ENCODE measurements around the gene PSRC1.

PSRC1 gene

DNA sequence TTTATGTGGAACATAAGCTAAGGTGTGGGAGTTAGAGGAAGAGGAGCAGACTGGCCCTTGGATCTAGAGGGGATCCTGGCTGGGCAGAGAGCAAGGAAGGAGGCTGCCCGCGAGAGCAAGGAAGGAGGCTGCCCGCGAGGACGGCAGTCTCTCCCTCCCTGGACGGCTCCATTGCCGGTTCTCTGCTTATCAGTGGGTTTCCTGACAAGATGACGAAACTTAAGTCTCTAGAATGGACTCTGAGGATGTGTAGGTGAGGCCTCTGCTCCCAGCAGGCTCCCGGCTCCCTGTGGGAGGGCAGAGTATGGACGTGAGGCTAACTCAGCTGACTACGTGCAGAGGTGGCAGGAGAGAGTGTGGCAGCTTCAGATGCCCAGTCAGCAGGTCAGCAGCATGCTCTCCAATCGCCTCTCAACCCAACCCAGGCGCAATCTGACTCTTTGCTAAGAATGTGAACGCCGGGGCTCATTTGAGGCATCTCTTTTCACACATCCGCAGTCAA, 17.8 kb upstream of the PSRC1 start:
- H3K4me3 ChIP-seq (ENCODE audit: insufficient read depth, low read length, poor library complexity, severe bottlenecking) = no peak overlapping the region
- H3K36me3 ChIP-seq (ENCODE audit: low read length) = no peaks in the 10 kb centered on the region
- H3K9me3 ChIP-seq (ENCODE audit: insufficient read depth, low read length) = no peaks in the 10 kb centered on the region
- no peak overlapping the region for H3K27ac ChIP-seq (ENCODE audit: low read depth, low read length)
- no peaks in the 10 kb centered on the region for H3K27me3 ChIP-seq (ENCODE audit: low read length)
- no peaks in the 10 kb centered on the region for H4K20me1 ChIP-seq (ENCODE audit: low read depth, low read length)
- H3K4me2 ChIP-seq (ENCODE audit: low read depth, low read length, poor library complexity, severe bottlenecking) = no peak overlapping the region
- no peaks in the 10 kb centered on the region for H3K79me2 ChIP-seq (ENCODE audit: insufficient read depth, low read length)
- no peaks in the 10 kb centered on the region for H3K9me2 ChIP-seq (replicated peaks; ENCODE audit: insufficient read depth, low read length)
- TF ChIP-seq, protein P1, sequence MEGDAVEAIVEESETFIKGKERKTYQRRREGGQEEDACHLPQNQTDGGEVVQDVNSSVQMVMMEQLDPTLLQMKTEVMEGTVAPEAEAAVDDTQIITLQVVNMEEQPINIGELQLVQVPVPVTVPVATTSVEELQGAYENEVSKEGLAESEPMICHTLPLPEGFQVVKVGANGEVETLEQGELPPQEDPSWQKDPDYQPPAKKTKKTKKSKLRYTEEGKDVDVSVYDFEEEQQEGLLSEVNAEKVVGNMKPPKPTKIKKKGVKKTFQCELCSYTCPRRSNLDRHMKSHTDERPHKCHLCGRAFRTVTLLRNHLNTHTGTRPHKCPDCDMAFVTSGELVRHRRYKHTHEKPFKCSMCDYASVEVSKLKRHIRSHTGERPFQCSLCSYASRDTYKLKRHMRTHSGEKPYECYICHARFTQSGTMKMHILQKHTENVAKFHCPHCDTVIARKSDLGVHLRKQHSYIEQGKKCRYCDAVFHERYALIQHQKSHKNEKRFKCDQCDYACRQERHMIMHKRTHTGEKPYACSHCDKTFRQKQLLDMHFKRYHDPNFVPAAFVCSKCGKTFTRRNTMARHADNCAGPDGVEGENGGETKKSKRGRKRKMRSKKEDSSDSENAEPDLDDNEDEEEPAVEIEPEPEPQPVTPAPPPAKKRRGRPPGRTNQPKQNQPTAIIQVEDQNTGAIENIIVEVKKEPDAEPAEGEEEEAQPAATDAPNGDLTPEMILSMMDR (IDR thresholded peaks at IDR 0.05; ENCODE audit: insufficient read depth, low read length, poor library complexity, severe bottlenecking) = no peak
- TF ChIP-seq EZH2phosphoT487 (conservative IDR thresholded peaks at IDR 0.05; ENCODE audit: low read length) = no peak
- no peak overlapping the region for H3K9ac ChIP-seq (ENCODE audit: low read length)
- no peak overlapping the region for H2AFZ ChIP-seq (ENCODE audit: low read depth, low read length, severe bottlenecking)
- H3F3A ChIP-seq (ENCODE audit: insufficient read depth) = no peaks in the 10 kb centered on the region

DNA sequence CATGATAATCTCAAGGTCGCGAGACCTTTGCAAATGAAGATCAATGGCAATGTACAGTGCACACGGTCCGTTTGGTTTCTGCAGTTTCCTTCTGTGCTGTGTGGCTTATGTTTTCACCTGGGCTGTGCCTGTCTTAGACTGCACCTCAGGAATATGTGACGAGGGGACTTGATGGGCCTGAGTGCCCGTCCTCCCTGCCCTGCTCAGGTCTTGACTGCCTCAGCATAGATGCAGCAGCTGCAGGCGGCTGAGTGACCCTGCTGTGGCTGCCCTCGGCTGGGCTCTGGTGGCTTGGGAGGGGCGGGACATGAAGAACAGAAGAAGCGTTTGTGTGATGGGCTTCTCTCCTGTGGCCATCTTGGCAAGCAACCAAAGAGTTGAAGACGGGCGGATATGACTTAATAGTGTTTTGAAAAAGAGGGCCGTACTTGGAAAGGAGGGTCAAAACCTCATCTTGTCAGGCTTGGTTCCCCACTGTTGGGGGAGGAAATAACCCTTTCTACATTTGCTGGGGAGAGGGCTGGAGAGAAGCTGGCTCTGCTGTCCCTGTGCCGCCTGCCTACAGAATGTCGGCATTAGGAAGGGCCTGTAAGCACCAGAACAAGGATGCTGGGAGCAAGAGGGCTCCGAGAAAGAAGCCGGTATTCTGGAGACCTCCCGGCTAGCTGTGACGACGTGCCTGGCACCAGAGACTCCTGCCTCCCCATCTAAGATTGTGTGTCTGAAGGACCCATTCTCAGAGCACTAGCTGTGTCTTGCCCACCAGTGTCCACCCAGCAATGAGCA, 16.8 kb upstream of the PSRC1 start:
- no peaks in the 10 kb centered on the region for H3K9me2 ChIP-seq (replicated peaks; ENCODE audit: insufficient read depth, low read length)
- TF ChIP-seq, protein P1 (IDR thresholded peaks at IDR 0.05; ENCODE audit: insufficient read depth, low read length, poor library complexity, severe bottlenecking) = no peak
- no peak for TF ChIP-seq EZH2phosphoT487 (conservative IDR thresholded peaks at IDR 0.05; ENCODE audit: low read length)
- no peaks in the 10 kb centered on the region for H3K79me2 ChIP-seq (ENCODE audit: insufficient read depth, low read length)
- H3K36me3 ChIP-seq (ENCODE audit: low read length) = no peaks in the 10 kb centered on the region
- no peaks in the 10 kb centered on the region for H4K20me1 ChIP-seq (ENCODE audit: low read depth, low read length)
- H3K4me2 ChIP-seq (ENCODE audit: low read depth, low read length, poor library complexity, severe bottlenecking) = no peak overlapping the region
- H2AFZ ChIP-seq (ENCODE audit: low read depth, low read length, severe bottlenecking) = no peak overlapping the region
- no peak overlapping the region for H3K27ac ChIP-seq (ENCODE audit: low read depth, low read length)
- H3K4me3 ChIP-seq (ENCODE audit: insufficient read depth, low read length, poor library complexity, severe bottlenecking) = no peak overlapping the region
- no peaks in the 10 kb centered on the region for H3K27me3 ChIP-seq (ENCODE audit: low read length)
- H3F3A ChIP-seq (ENCODE audit: insufficient read depth) = no peaks in the 10 kb centered on the region
- H3K9ac ChIP-seq (ENCODE audit: low read length) = no peak overlapping the region
- no peaks in the 10 kb centered on the region for H3K9me3 ChIP-seq (ENCODE audit: insufficient read depth, low read length)

DNA sequence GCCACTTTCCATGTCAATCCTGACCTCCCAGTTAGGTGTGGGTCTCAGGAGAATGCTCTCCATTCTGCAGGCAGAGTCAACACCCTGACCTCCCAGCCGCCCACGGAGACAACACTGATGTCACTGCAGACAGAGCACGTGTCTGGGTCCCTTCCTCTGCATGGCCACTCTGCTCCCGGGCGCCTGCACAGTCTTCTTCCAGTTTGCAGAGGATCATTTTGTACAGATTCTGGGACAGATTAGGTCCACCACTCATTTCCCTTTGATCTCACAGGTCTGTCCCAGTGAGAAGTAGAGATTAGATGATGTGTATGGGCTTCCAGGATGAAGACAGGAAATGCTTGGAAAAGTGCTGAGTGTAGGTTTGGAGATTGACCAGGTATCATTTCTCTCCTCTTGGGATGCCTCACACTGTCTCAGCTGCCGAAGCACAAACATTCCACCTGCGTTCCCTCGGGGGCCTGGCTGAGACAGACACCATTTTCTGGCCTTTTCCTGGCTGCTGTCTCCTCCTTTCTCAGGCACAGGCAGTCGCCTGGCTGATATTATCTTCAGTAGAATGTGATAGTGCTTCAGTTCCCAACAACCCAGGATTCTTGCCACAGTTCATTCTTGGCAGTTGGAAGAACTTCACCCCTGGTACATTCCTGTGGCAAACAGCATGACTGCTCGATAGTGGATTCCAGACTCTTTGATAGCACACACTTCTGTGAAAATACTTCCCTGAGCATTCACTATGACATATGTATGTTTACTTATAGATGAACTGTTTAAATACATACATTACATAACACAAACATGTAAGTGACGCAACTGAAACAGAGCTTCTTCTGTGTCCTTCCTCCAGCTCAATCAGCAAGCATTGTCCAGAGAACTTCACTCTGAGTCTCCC, 16.0 kb upstream of the PSRC1 start:
- Histone ChIP-seq H3K9me2 (replicated peaks; ENCODE audit: insufficient read depth, low read length) (no peaks in the 10 kb centered on the region), H3K36me3 (ENCODE audit: low read length) (no peaks in the 10 kb centered on the region), H3K4me2 (ENCODE audit: low read depth, low read length, poor library complexity, severe bottlenecking) (no peak overlapping the region), H3K9ac (ENCODE audit: low read length) (no peak overlapping the region), H3F3A (ENCODE audit: insufficient read depth) (no peaks in the 10 kb centered on the region), H4K20me1 (ENCODE audit: low read depth, low read length) (no peaks in the 10 kb centered on the region), H2AFZ (ENCODE audit: low read depth, low read length, severe bottlenecking) (no peak overlapping the region), H3K9me3 (ENCODE audit: insufficient read depth, low read length) (no peaks in the 10 kb centered on the region), H3K79me2 (ENCODE audit: insufficient read depth, low read length) (no peaks in the 10 kb centered on the region), H3K4me3 (ENCODE audit: insufficient read depth, low read length, poor library complexity, severe bottlenecking) (no peak overlapping the region), H3K27ac (ENCODE audit: low read depth, low read length) (no peak overlapping the region), H3K27me3 (ENCODE audit: low read length) (no peaks in the 10 kb centered on the region)
- no peak for TF ChIP-seq EZH2phosphoT487 (conservative IDR thresholded peaks at IDR 0.05; ENCODE audit: low read length)
- TF ChIP-seq, protein P1 (IDR thresholded peaks at IDR 0.05; ENCODE audit: insufficient read depth, low read length, poor library complexity, severe bottlenecking) = no peak
